K562 (cell line): Measurements from ENCODE around the gene OGDH. TPM values are rescaled to one million over a fixed set of nuclear protein-coding genes. Genes with fewer than 3 reads are reported as not detected.
A peak's percentile ranks its signal among the peaks of the same experiment; 100 is the strongest.

ENCODE experiments used
- ATAC-seq: fragments of 200-7000 bp; cut with Tn5 transposase; 3 replicates; pipeline ENCODE4 v1.9.1; 2020; ENCODE audit warnings: moderate library complexity
- BruUV-seq: library from RNA; stranded (reverse); fragments of 400-500 nt; replicated peaks from 2 replicates; lab custom pipeline; 2021; lab: Mats Ljungman, UMichigan
- CTCF ChIA-PET: fragments of 300-600 bp; formaldehyde crosslinking; extraction: SDS; loops from one replicate; lab custom pipeline; 2021; ENCODE audit warnings: low intra/inter-chr PET ratio; lab: Yijun Ruan, JAX
- POLR2A ChIA-PET: fragments of 300-600, 350-650 bp; sonication (Branson Sonifier 250); formaldehyde crosslinking; extraction: SDS; loops from one replicate; lab custom pipeline; 2021; ENCODE audit warnings: antibody characterized with exemption, inconsistent platforms; lab: Yijun Ruan, JAX
- DNase-seq, 4 experiments: peaks; one replicate each; pipeline versions ENCODE4 v3.0.0 to v3.0.0-alpha.2; 2011 to 2018; ENCODE audit warnings: low spot score in 3 of 4, mixed read lengths in 3 of 4; ENCODE audit errors: extremely low read depth in 1 of 4
- FAIRE-seq: peaks from 2 replicates; lab custom pipeline; 2011; peaks lifted over from hg19 to GRCh38; lab: Jason Lieb, UNC
- H2AFZ ChIP-seq: 2 replicates; pipeline ENCODE4 v1.6.0; 2011; ENCODE audit warnings: low read depth, low read length, control low read depth, inconsistent platforms
- H3K27ac ChIP-seq: fragments of 200-600 bp; 3 replicates; pipeline ENCODE4 v1.8.0; 2011; ENCODE audit warnings: low read depth, mild to moderate bottlenecking, control low read depth, inconsistent platforms, low read length, moderate library complexity, mixed read lengths; ENCODE audit errors: extremely low read depth
- H3K27me3 ChIP-seq, 2 experiments: fragments of 300-600 bp in 1 of 2; 2 replicates in 1 of 2; 3 replicates in 1 of 2; pipeline versions ENCODE4 v1.6.0 to v1.8.0; 2011; ENCODE audit warnings: inconsistent platforms in 2 of 2, low read length in 2 of 2, mild to moderate bottlenecking in 1 of 2, mixed read lengths in 1 of 2, moderate library complexity in 1 of 2; ENCODE audit not compliant: control insufficient read depth in 2 of 2, insufficient read depth in 2 of 2
- H3K36me3 ChIP-seq: fragments of 300-600 bp; 3 replicates; pipeline ENCODE4 v1.8.0; 2011; ENCODE audit warnings: mild to moderate bottlenecking, low read length, inconsistent platforms; ENCODE audit not compliant: control insufficient read depth, insufficient read depth
- H3K4me1 ChIP-seq, 2 experiments: fragments of 200-600 bp in 1 of 2; replicated peaks in 1 of 2; 2 replicates in 1 of 2; 3 replicates in 1 of 2; pipeline versions ENCODE4 v1.5.1 to v1.8.0; 2011; ENCODE audit warnings: inconsistent platforms in 2 of 2, low read length in 2 of 2, mild to moderate bottlenecking in 1 of 2, mixed read lengths in 1 of 2, moderate library complexity in 1 of 2; ENCODE audit not compliant: control insufficient read depth in 2 of 2, insufficient read depth in 2 of 2
- H3K4me2 ChIP-seq: 2 replicates; pipeline ENCODE4 v1.6.1; 2011; ENCODE audit warnings: low read length, control low read depth, inconsistent platforms, mixed read lengths; ENCODE audit not compliant: insufficient read depth
- H3K4me3 ChIP-seq: fragments of 200-600 bp; sonication (generic), shearing (Covaris generic); 2 replicates; pipeline ENCODE4 v1.5.1; 2016; ENCODE audit warnings: control low read depth, inconsistent platforms
- H3K79me2 ChIP-seq: fragments of 200-600 bp; 3 replicates; pipeline ENCODE4 v1.8.0; 2011; ENCODE audit warnings: low read length, inconsistent platforms; ENCODE audit not compliant: control insufficient read depth, insufficient read depth
- H3K9ac ChIP-seq, 2 experiments: 2 replicates each; pipeline versions ENCODE4 v1.6.0 to v1.6.1; 2011; ENCODE audit warnings: low read depth in 2 of 2, low read length in 2 of 2, control low read depth in 1 of 2, inconsistent platforms in 1 of 2, mild to moderate bottlenecking in 1 of 2, mixed read lengths in 1 of 2; ENCODE audit not compliant: insufficient read depth in 1 of 2
- H3K9me1 ChIP-seq: one replicate; pipeline ENCODE4 v1.6.0; 2011; ENCODE audit warnings: inconsistent platforms, mild to moderate bottlenecking, low read length, moderate library complexity; ENCODE audit not compliant: control insufficient read depth, insufficient read depth
- H3K9me3 ChIP-seq: replicated peaks from 2 replicates; pipeline ENCODE4 v1.5.1; 2011; ENCODE audit warnings: low read depth, low read length, inconsistent platforms; ENCODE audit not compliant: control insufficient read depth, insufficient read depth
- H4K20me1 ChIP-seq: replicated peaks from 2 replicates; pipeline ENCODE4 v1.6.1; 2011; ENCODE audit warnings: low read length, inconsistent platforms, mixed read lengths; ENCODE audit not compliant: control insufficient read depth, insufficient read depth
- POLR3G ChIP-seq: IDR thresholded peaks from 2 replicates; pipeline ENCODE4 v1.6.1; 2011; ENCODE audit not compliant: insufficient read length, insufficient replicate concordance; ENCODE audit errors: extremely low read depth
- RBM17 ChIP-seq: fragments of 200-400 bp; formaldehyde crosslinking; IDR thresholded peaks from 2 replicates; pipeline ENCODE4 v1.6.1; 2017; ENCODE audit warnings: low read depth, mild to moderate bottlenecking, low read length, borderline replicate concordance
- TAF7 ChIP-seq: fragments of 450-650 bp; IDR thresholded peaks from 2 replicates; pipeline ENCODE4 v1.6.1; 2016; ENCODE audit warnings: missing genetic modification characterization, missing compliant biosample characterization
- ZNF398 ChIP-seq: fragments of 250-450 bp; sonication (Bioruptor Pico); IDR thresholded peaks from 2 replicates; pipeline ENCODE4 v1.8.0; 2021; ENCODE audit warnings: moderate library complexity, mild to moderate bottlenecking, inconsistent platforms
- ZNF57 ChIP-seq: fragments of 450-650 bp; formaldehyde crosslinking; IDR thresholded peaks from 2 replicates; pipeline ENCODE4 v1.4.0; 2020; ENCODE audit warnings: mild to moderate bottlenecking, moderate library complexity
- ZNF76 ChIP-seq: fragments of 250-450 bp; sonication (Bioruptor Pico); IDR thresholded peaks from 2 replicates; pipeline ENCODE4 v1.4.0; 2020; ENCODE audit warnings: mild to moderate bottlenecking, moderate library complexity, borderline replicate concordance
- whole genome bisulfite sequencing: fragments of 100-300 bp; shearing (Covaris generic); methylation state at CpG from one replicate; pipeline ENCODE4 v1.1.6; 2016; ENCODE audit warnings: low coverage, mixed read lengths; ENCODE audit not compliant: insufficient coverage; ENCODE audit errors: missing lambda C conversion rate; 5-methylcytosine and 5-hydroxymethylcytosine counted together
- in situ Hi-C: fragments of 300-500 bp; cut with MboI; formaldehyde crosslinking; loops from 4 replicates; pipeline ENCODE4 v1.15.0; 2018; ENCODE audit warnings: inconsistent platforms, mixed read lengths
- intact Hi-C: fragments of 100-400 bp; cut with micrococcal nuclease; formaldehyde crosslinking; loops from 2 replicates; pipeline ENCODE4 v1.14.2; 2022
- polyA plus RNA-seq, 8 experiments: library from polyadenylated mRNA; depleted of rRNA in 4 of 8; stranded (reverse) in 5 of 8; unstranded in 3 of 8; fragments of >200 nt; fragmentation: Nextera tagmentation in 2 of 8; fragmentation: Illumina TruSeq in 1 of 8; extraction: Ambion mirVana in 2 of 8; extraction: Trizol in 1 of 8; gene quantifications; 2 replicates each; pipeline versions ENCODE4 v1.2.1 to v1.2.3, GENCODE V29; 2011 to 2014; ENCODE audit warnings: inconsistent platforms in 1 of 8, missing spikeins in 1 of 8
- total RNA-seq, 7 experiments: library from RNA; depleted of rRNA in 6 of 7; stranded (reverse); fragments of >200 nt in 6 of 7; fragmentation: Illumina TruSeq in 2 of 7; extraction: Trizol in 2 of 7; gene quantifications; 2 replicates each; pipeline versions ENCODE4 v1.2.1 to v1.2.3, GENCODE V29; 2011 to 2021; ENCODE audit warnings: low replicate concordance in 1 of 7

The OGDH gene
- total and polyA plus RNA-seq, 9 of the 15 experiments (the other 6 are each of a cell fraction or from before 2014, with no cell fraction given): 3.1 to 80.3 (median 23.5) TPM

GRCh38 chr7:44645254-44645653 is 38.8 kb downstream of the OGDH start:
- WGBS: 86% methylated on average over 8 of the region's 11 CpGs
- ChIA-PET POLR2A (no interaction called here), CTCF (no interaction called here)
- no peak overlapping the region for H3K4me3 ChIP-seq
- no peaks in the 10 kb centered on the region for H3K27me3 ChIP-seq
- intact Hi-C loops: no loop called here
- H3K27ac ChIP-seq: no peak overlapping the region
- peaks cover 6% of the 10 kb centered on the region for H3K79me2 ChIP-seq
- no peak for TF ChIP-seq ZNF76 (CRISPR knock-in tag)
- TF ChIP-seq TAF7 (tag): no peak
- no peak for TF ChIP-seq POLR3G
- TF ChIP-seq ZNF57 (CRISPR knock-in tag): no peak
- TF ChIP-seq ZNF398 (CRISPR knock-in tag): no peak
- TF ChIP-seq RBM17: no peak
- TF ChIP-seq, all 486 proteins: peak for 0
- H3K9ac ChIP-seq: peak overlapping the region in 1 of 2 experiments; percentile 73; a peak in 1 of 4 replicates
- H2AFZ ChIP-seq: no peak overlapping the region
- no peaks in the 10 kb centered on the region for H4K20me1 ChIP-seq
- H3K9me3 ChIP-seq: no peaks in the 10 kb centered on the region
- FAIRE-seq (no peak), ATAC-seq (no peak), DNase-seq (no peak)
- no peak overlapping the region for H3K4me2 ChIP-seq
- BruUV-seq: no TSS peak
- no peaks in the 10 kb centered on the region for H3K9me1 ChIP-seq
- H3K36me3 ChIP-seq: peaks cover 71% of the 10 kb centered on the region
- in situ Hi-C loops: no loop called here
- peaks cover 0 to 2% of the 10 kb centered on the region in 2 experiments; a peak in 2 of 5 replicates for H3K4me1 ChIP-seq
